Neural progenitor cell (in vitro differentiated cells): ENCODE measurements around the gene ADAMTS14.

ENCODE experiments used
- CTCF ChIP-seq: fragments of 200-600 bp; sonication (generic); IDR thresholded peaks from 2 replicates; pipeline ENCODE4 v1.5.1; 2017; ENCODE audit warnings: antibody characterized with exemption, mild to moderate bottlenecking
- EZH2 ChIP-seq: fragments of 200-600 bp; sonication (generic); IDR thresholded peaks from 2 replicates; pipeline ENCODE4 v1.6.1; 2017; ENCODE audit warnings: antibody characterized with exemption, mild to moderate bottlenecking, moderate library complexity
- EZH2phosphoT487 ChIP-seq: fragments of 200-600 bp; sonication (generic); IDR thresholded peaks from 2 replicates; pipeline ENCODE4 v1.6.1; 2017; ENCODE audit warnings: antibody characterized with exemption

GRCh38 chr10:70809011-70809611 is 136.8 kb downstream of the ADAMTS14 start:
- TF ChIP-seq CTCF = no peak
- no peak for TF ChIP-seq EZH2
- TF ChIP-seq EZH2phosphoT487 = no peak
